SU-DHL-6 (cell line): ENCODE data around the gene AJAP1.

ENCODE experiments used
- H2AFZ ChIP-seq: fragments of 200-600 bp; sonication (generic); 2 replicates; pipeline ENCODE4 v1.6.1; 2014; ENCODE audit warnings: low read depth, mild to moderate bottlenecking, moderate library complexity, mixed read lengths, antibody characterized with exemption, low read length; ENCODE audit not compliant: severe bottlenecking
- H3F3A ChIP-seq: fragments of 200-600 bp; shearing (Covaris generic); 2 replicates; pipeline ENCODE4 v1.6.0; 2016; ENCODE audit warnings: antibody characterized with exemption, mild to moderate bottlenecking; ENCODE audit not compliant: insufficient read depth
- H3K27ac ChIP-seq: fragments of 200-600 bp; sonication (generic); 2 replicates; pipeline ENCODE4 v1.5.1; 2016; ENCODE audit warnings: low read depth, mild to moderate bottlenecking, low read length, moderate library complexity, mixed read lengths
- H3K27me3 ChIP-seq: fragments of 200-600 bp; sonication (generic), shearing (Covaris generic); 2 replicates; pipeline ENCODE4 v1.6.0; 2014; ENCODE audit warnings: mild to moderate bottlenecking, low read length
- H3K36me3 ChIP-seq: fragments of 200-600 bp; sonication (generic); 2 replicates; pipeline ENCODE4 v1.6.1; 2014; ENCODE audit warnings: mild to moderate bottlenecking, low read length, mixed read lengths
- H3K4me2 ChIP-seq: fragments of 300-600, 200-600 bp; shearing (Covaris generic), sonication (generic); 2 replicates; pipeline ENCODE4 v1.6.0; 2014; ENCODE audit warnings: low read length, low read depth, mild to moderate bottlenecking; ENCODE audit not compliant: poor library complexity, severe bottlenecking
- H3K4me3 ChIP-seq: fragments of 200-600 bp; sonication (generic); 2 replicates; pipeline ENCODE4 v1.5.1; 2014; ENCODE audit warnings: antibody characterized with exemption, low read length, mild to moderate bottlenecking, mixed read lengths; ENCODE audit not compliant: insufficient read depth, poor library complexity, severe bottlenecking
- H3K79me2 ChIP-seq: fragments of 200-600 bp; sonication (generic); 2 replicates; pipeline ENCODE4 v1.6.1; 2014; ENCODE audit warnings: mild to moderate bottlenecking, low read length, moderate library complexity; ENCODE audit not compliant: insufficient read depth
- H3K9ac ChIP-seq: fragments of 200-600 bp; sonication (generic); 2 replicates; pipeline ENCODE4 v1.7.0; 2014; ENCODE audit warnings: mild to moderate bottlenecking, low read length
- H3K9me2 ChIP-seq: fragments of 200-600 bp; sonication (generic); replicated peaks from 2 replicates; pipeline ENCODE4 v1.6.1; 2014; ENCODE audit warnings: low read length; ENCODE audit not compliant: insufficient read depth
- H3K9me3 ChIP-seq: fragments of 200-600 bp; sonication (generic); 2 replicates; pipeline ENCODE4 v1.6.1; 2014; ENCODE audit warnings: low read length, mixed read lengths; ENCODE audit not compliant: insufficient read depth
- H4K20me1 ChIP-seq: fragments of 200-600 bp; sonication (generic); 2 replicates; pipeline ENCODE4 v1.6.1; 2014; ENCODE audit warnings: low read depth, mild to moderate bottlenecking, antibody characterized with exemption, low read length, moderate library complexity, mixed read lengths
- EZH2phosphoT487 ChIP-seq: fragments of 200-600 bp; sonication (generic), shearing (Covaris generic); conservative IDR thresholded peaks from 2 replicates; pipeline ENCODE4 v1.6.1; 2018; ENCODE audit warnings: mild to moderate bottlenecking, antibody characterized with exemption, low read length, moderate library complexity, mixed read lengths
- TF ChIP-seq, protein P1 (sequence below): fragments of 200-600 bp; sonication (generic); IDR thresholded peaks from one replicate; pipeline ENCODE4 v1.5.1; 2017; ENCODE audit warnings: antibody characterized with exemption, mild to moderate bottlenecking, low read length, moderate library complexity; ENCODE audit not compliant: insufficient read depth, poor library complexity, severe bottlenecking

Gene AJAP1

GRCh38 chr1:4693331-4693730, 38.9 kb downstream of the AJAP1 start:
- TF ChIP-seq, protein P1, sequence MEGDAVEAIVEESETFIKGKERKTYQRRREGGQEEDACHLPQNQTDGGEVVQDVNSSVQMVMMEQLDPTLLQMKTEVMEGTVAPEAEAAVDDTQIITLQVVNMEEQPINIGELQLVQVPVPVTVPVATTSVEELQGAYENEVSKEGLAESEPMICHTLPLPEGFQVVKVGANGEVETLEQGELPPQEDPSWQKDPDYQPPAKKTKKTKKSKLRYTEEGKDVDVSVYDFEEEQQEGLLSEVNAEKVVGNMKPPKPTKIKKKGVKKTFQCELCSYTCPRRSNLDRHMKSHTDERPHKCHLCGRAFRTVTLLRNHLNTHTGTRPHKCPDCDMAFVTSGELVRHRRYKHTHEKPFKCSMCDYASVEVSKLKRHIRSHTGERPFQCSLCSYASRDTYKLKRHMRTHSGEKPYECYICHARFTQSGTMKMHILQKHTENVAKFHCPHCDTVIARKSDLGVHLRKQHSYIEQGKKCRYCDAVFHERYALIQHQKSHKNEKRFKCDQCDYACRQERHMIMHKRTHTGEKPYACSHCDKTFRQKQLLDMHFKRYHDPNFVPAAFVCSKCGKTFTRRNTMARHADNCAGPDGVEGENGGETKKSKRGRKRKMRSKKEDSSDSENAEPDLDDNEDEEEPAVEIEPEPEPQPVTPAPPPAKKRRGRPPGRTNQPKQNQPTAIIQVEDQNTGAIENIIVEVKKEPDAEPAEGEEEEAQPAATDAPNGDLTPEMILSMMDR: no peak
- TF ChIP-seq EZH2phosphoT487: no peak
- no peaks in the 10 kb centered on the region for H3K79me2 ChIP-seq
- no peak overlapping the region for H2AFZ ChIP-seq
- no peaks in the 10 kb centered on the region for H3K9me3 ChIP-seq
- no peak overlapping the region for H3K4me2 ChIP-seq
- no peak overlapping the region for H3K27ac ChIP-seq
- H3K36me3 ChIP-seq: no peaks in the 10 kb centered on the region
- no peak overlapping the region for H3K4me3 ChIP-seq
- no peaks in the 10 kb centered on the region for H4K20me1 ChIP-seq
- H3F3A ChIP-seq: no peaks in the 10 kb centered on the region
- H3K27me3 ChIP-seq: no peaks in the 10 kb centered on the region
- H3K9ac ChIP-seq: no peak overlapping the region
- H3K9me2 ChIP-seq: no peaks in the 10 kb centered on the region

GRCh38 chr1:4693891-4694290, 39.5 kb downstream of the AJAP1 start:
- Histone ChIP-seq H3K4me2 (no peak overlapping the region), H3K27ac (no peak overlapping the region), H2AFZ (no peak overlapping the region), H3K79me2 (no peaks in the 10 kb centered on the region), H3K9me3 (no peaks in the 10 kb centered on the region), H3K9ac (no peak overlapping the region), H3F3A (no peaks in the 10 kb centered on the region), H3K27me3 (no peaks in the 10 kb centered on the region), H4K20me1 (no peaks in the 10 kb centered on the region), H3K9me2 (no peaks in the 10 kb centered on the region), H3K4me3 (no peak overlapping the region), H3K36me3 (no peaks in the 10 kb centered on the region)
- TF ChIP-seq, protein P1: no peak
- no peak for TF ChIP-seq EZH2phosphoT487

GRCh38 chr1:4694492-4694891, 40.1 kb downstream of the AJAP1 start:
- H4K20me1 ChIP-seq: no peaks in the 10 kb centered on the region
- no peak overlapping the region for H2AFZ ChIP-seq
- no peak overlapping the region for H3K27ac ChIP-seq
- H3K4me2 ChIP-seq: no peak overlapping the region
- H3K9me3 ChIP-seq: no peaks in the 10 kb centered on the region
- no peaks in the 10 kb centered on the region for H3F3A ChIP-seq
- no peak for TF ChIP-seq EZH2phosphoT487
- TF ChIP-seq, protein P1: no peak
- no peaks in the 10 kb centered on the region for H3K79me2 ChIP-seq
- no peaks in the 10 kb centered on the region for H3K9me2 ChIP-seq
- H3K27me3 ChIP-seq: no peaks in the 10 kb centered on the region
- H3K9ac ChIP-seq: no peak overlapping the region
- H3K4me3 ChIP-seq: no peak overlapping the region
- no peaks in the 10 kb centered on the region for H3K36me3 ChIP-seq

DNA sequence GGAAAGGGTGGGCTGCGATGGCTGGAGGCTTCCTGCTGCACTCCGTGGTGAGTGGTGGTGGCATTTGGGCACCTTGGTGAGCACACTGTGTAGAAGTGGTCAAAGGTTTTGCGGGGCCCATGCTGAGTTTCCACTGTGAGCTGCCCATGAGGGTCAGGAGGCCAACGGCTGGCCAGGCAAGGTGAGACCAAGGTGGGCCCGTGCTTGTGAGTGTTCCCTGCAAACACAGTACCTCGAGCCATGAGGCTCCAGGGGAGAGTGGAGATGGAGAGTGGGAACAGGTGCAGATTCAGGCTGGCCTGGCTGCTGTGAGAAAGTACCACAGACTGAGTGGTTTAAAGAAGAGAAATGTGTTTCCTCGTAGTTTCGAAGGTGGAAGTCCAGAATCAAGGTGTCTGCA, 40.8 kb downstream of the AJAP1 start:
- Histone ChIP-seq H3K27ac (no peak overlapping the region), H3K4me2 (no peak overlapping the region), H3K36me3 (no peaks in the 10 kb centered on the region), H3K4me3 (no peak overlapping the region), H3K79me2 (no peaks in the 10 kb centered on the region), H2AFZ (no peak overlapping the region), H3K9me2 (no peaks in the 10 kb centered on the region), H3K27me3 (no peaks in the 10 kb centered on the region), H3K9me3 (no peaks in the 10 kb centered on the region), H4K20me1 (no peaks in the 10 kb centered on the region), H3F3A (no peaks in the 10 kb centered on the region), H3K9ac (no peak overlapping the region)
- no peak for TF ChIP-seq EZH2phosphoT487
- TF ChIP-seq, protein P1: no peak
